ENCODE measurements around the gene GADD45G.

GADD45G gene

GRCh38 chr9:89610391-89610925 is 5.6 kb downstream of the GADD45G start:
- no peak for DNase-seq

DNA sequence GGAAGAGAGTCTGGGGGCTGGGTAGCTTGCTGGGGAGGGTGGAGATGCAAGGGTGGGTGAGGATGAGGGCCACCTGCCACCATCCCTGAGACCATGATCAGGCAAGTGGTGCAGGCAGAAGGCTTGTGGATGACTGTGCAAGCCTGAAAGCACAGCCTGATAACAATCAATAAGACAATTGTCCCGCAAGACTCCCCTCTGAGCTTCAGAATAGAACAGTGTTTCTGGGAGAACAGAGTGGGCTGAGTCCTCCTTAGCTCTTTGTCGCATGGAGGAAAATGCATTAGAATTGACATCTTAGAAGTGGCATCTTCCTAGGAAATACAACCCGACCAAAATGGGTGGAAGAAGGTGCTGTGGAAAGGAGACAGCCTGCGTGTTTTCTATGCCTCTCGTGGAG is 6.6 kb downstream of the GADD45G start:
- DNase-seq = no peak

GRCh38 chr9:89612566-89613278 is 7.9 kb downstream of the GADD45G start:
- no peak for DNase-seq

DNA sequence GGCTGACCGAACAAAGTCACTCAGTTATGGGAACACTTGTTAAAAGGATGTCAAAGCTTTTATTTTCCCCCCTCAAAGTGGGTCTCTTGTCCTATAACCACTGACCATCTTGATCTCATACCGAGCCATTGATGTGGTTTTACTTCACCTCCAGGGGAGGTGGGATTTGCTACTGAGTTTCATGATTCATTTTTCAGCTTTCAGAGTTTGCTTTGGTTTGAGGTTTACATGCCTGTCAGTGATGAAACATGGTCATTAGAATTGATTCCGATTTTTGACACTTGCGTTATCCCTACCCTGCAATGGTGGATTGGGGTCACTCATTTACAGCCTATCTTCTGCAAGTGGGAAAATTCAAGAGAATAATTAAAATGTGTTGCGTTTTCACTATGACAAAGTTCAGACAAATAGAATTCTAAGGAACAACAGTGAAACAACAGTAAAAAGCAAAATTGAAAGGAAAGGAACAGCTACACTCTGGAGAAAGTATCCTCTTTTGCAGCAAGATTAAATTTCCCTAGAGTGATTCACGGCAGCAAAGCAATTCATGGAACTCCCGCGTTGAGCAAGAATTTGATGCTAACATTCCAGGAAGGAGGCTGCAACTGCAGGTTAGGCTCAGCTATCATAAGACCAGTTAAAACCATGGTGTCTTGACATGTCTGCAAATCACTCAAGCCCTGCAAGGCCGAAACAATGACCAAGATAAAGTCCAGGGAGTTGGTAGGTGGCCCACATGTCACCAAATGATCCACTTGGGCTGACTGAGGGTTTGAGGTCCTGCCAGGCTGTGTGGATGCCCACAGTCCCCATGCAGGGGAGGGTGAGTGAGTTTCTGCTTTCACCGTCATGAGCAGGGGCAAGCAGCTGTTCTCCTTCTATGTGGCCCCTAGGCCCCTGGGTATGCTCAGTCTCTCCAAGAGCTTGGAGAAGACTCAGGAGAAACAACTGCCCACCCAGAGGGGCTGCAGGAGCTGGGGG is 9.4 kb downstream of the GADD45G start:
- no peak for DNase-seq

DNA sequence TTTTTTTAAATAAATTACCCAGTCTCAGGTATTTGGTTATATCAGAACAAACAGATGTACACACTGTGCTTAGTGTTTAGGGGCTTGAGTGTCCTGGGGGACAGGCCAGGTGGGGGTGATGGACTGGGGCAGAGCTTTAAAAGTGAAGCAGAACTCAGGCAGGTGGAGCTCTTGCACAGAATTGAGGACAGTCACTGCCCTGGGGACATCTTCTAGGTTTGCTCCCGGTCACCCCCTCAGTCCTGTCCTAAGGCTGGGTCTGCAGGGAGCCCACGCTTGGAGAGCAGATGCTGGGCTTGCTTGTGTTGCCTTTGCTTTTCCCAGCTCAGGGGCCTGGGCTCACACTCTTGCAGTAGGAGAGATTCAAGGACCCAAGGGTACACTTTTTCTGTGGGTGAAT is 10.8 kb downstream of the GADD45G start:
- no peak for DNase-seq

DNA sequence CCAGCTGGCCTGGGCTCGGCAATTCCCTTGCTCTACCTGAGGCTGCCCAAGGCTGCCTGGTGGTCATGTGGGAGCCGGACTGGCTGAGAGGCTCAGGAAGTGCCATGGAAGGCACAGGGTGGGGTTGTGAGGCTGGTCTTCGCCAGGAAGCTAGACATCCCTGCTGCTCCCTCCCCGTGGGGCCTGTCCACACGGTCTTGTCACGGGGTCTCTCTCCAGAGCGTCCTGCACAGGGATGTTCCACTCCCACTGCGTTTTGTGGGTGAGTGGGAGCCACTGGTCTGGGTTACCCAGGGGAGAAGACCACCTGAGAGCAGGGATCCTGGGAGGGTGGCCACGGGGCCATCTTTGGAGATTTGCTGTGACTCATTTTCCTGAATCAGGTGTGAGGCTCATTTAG is 11.6 kb downstream of the GADD45G start:
- no peak for DNase-seq

- DNase-seq = no peak
Measured at GRCh38 chr9:89617978-89618377, 13.2 kb downstream of the GADD45G start.

- no peak for DNase-seq
Measured at GRCh38 chr9:89619019-89619418, 14.2 kb downstream of the GADD45G start.

GRCh38 chr9:89619424-89620138 is 14.8 kb downstream of the GADD45G start:
- no peak for DNase-seq

DNA sequence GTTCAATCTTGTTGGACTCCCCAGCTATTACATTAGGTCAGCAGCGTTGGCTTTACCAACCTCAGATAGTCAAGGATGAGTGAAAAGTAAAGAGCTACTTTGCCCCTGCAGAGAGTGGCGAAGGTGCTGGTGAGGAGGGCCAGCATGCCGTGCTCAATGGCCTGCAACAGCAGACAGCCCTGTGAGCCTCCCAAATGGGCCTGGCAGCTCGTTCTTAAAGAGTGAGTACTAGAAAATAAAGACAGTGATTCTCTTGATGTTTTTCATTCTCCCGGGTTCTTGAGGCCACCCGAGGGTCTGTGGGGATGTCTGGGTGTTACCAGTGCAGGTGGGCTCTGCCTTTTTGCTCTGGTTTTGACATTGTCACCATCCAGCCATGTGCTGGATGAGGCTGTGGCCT is 16.2 kb downstream of the GADD45G start:
- DNase-seq = no peak

- no peak for DNase-seq
Measured at GRCh38 chr9:89621676-89622075, 16.9 kb downstream of the GADD45G start.

DNA sequence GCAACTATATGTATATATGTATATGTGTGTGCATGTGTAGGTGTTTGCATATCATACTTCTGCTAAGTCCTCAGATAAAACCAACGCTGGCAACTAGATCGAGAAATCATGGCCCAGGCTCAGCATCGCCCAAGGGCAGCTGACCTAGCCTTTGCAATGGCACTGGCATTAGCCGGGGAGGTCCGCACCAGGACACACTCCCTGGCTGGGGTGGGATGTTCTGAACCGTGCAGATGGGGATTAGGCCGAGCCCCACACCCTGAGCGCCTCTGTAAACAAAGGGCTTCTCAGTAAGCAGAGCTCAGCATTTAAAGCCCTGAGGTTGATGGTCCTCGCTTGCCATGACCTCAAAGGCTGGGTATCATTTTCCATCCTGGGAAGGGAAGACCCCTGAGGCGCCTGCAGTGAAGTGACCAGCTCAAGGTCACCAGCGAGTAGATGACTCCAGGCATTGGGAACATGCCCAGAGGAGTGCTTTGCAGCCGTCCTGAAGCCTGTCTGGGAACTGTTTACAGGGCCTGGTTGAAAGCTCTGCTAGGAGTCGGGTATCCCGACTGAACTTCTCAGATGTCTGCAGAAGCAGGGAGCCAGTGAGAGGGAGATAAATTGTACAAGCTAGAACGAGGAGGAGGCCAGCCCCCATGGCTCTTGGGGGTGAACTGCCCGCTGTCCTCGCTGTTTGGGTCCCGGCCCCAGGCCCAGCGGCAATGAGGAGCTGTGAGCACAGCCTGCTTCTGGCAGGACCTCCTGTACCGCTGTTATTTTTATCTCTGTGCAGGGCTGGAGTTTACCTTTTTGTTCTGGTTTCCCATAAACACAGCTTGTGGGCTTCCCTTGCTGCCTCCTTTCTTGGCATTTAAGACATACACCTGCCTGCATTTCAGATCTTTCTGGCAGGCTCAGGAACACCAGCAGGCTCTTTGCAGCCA is 18.4 kb downstream of the GADD45G start:
- DNase-seq = no peak

DNA sequence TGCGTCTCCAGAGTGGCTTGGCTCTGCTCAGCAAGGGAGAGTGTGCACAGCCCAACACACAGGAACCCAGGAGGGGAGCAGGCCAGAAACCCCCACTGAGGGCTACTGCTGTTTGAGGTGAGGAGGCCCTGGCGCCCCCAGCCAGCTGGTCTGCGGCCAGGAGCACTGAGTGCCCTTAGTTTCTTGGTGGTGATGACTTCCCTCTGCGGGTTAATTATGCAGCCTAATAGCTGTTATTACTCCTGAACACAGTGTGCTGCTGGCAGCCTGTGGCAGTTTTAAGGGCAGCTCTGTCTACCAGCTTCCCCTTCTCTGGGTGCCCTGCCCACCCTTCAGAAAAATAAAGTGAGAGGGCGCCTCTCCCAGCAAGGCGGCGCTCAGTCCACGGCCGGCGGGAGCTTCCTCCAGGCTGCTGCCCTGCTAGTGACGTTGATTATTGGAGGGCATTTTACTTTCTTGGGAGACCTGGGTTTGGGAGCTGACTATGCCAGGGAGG is 19.2 kb downstream of the GADD45G start:
- no peak for DNase-seq

- DNase-seq = no peak
Measured at GRCh38 chr9:89625721-89626687, 21.2 kb downstream of the GADD45G start.

GRCh38 chr9:89626741-89627265 is 22.0 kb downstream of the GADD45G start:
- no peak for DNase-seq

DNA sequence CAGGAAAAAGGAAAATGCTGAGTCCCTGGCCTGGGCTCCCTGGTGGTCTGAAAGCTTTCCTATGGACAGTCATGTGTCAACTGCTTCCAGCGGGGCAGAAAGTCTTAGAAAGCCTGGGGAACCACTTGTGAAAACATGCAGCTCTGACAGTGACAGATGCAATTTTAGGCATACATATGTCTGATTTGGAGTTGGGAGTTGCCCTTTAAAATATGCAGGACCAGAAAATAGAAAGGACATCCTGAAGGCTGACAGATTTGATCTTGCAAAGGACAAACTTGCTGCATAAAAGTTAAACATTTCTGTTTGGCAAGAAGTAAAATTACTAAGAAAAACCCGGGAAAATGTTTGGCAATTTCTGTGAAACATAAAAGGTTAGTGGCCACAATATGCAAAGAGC is 23.8 kb downstream of the GADD45G start:
- DNase-seq = no peak

DNA sequence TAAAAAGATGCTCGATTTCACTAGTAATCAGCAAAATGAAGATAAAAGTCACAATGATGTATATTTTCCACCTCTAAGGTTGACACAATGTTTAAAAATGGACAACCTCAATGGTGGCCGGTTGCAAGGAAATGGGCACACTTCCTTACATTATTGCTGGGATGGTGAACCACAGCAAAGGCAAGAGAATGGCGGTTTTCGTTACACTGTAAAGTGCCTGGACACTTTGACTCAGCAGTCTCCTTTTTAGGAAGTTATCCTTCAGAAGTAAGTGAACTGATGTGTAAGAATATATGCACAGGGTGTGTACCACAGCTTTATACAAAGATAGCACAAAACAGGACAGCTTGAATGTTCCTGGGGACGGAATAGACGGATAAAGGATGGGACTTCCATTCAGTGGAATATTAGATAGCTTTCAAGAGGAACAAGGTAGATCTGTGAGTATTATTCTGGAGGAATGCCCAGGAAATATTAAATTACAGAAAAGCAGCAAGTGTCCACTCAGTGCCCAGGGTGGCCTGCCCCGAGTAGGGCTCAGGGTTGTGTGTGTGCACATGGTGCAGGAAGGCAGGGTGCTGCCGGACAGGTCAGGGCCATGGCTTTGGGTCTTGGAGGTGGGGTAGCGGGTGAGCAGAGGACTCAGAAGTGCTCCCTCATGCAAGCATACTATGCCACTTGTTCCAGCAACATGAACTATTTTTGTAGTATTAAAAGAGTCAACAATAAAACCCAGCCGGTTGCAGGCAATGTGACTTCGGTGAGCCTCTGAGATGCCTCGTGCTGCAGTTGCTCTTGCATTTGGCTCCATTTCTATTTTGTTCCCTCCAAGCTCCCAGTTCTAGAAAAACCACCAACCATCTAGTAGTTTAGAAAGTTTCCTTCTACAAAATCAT is 24.5 kb downstream of the GADD45G start:
- no peak for DNase-seq

GRCh38 chr9:89630508-89630907 is 25.7 kb downstream of the GADD45G start:
- DNase-seq = no peak

DNA sequence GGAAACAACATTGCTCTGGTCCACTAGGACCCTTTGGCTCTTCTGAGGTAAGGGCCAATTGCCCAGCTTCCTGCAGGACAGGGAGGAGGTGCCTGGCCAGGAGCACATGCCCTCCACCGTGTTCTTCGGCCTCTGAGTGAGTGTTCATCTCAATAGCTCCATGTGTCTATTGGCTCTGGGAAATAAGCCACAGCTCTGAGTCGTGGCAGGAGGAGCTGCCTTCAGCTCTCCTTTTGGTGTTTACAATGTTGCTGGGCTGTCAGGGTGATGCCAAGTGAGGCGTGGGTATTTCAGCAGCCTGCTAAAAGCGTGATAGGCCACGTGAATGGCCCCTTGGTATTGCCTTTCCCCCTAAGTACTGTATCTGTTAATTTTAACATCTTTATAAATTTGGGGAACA is 26.6 kb downstream of the GADD45G start:
- DNase-seq = no peak
